HG03432 (cell line): ENCODE data around the gene TMEM220.

ENCODE experiments used
- ATAC-seq: cut with Tn5 transposase; IDR thresholded peaks from one replicate; pipeline ENCODE4 v1.9.1; 2021; ENCODE audit warnings: mild to moderate bottlenecking, moderate library complexity; ENCODE audit not compliant: unreplicated experiment

The TMEM220 gene

GRCh38 chr17:10673312-10673711 is 56.5 kb downstream of the TMEM220 start:
- ATAC-seq = no peak

DNA sequence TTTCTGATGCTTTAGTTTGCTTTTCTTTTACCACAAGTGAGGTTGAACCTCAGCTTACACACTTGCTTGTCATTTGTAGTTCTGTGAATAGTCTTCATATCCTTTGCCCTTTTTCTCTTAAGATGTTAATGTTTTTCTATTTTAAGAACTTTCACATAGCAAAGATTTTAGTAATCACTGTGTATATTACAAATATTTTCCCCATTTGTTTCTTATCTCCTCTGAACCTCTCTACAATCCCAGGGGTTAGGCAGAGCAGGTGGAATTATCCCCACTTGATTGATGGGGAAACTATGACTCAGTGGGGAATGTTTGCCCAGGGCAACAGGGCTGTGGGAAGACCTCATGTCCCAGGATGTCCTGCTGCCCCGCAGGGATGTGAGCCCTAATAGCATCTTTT is 61.0 kb downstream of the TMEM220 start:
- no peak for ATAC-seq

GRCh38 chr17:10666906-10667305 is 62.9 kb downstream of the TMEM220 start:
- ATAC-seq = no peak

GRCh38 chr17:10664571-10664970 is 65.3 kb downstream of the TMEM220 start:
- ATAC-seq = no peak
